OCI-LY7 (cell line): ENCODE data around the gene RECK. TPM values are rescaled to one million over a fixed set of nuclear protein-coding genes. Genes with fewer than 3 reads are reported as not detected.

Experiments used
- BruUV-seq: library from RNA; stranded (reverse); fragments of 400-500 nt; replicated peaks from 2 replicates; lab custom pipeline; 2021; lab: Mats Ljungman, UMichigan
- CTCF ChIA-PET: fragments of 300-600 bp; sonication (Branson Sonifier 250); formaldehyde crosslinking; loops from one replicate; lab custom pipeline; 2022; ENCODE audit warnings: antibody characterized with exemption; ENCODE audit not compliant: unreplicated experiment; lab: Charles Lee
- POLR2A ChIA-PET: fragments of 300-600 bp; sonication (Branson Sonifier 250); formaldehyde crosslinking; loops from one replicate; lab custom pipeline; 2022; ENCODE audit warnings: antibody characterized with exemption; lab: Charles Lee
- DNase-seq: peaks from one replicate; pipeline ENCODE4 v3.0.0-alpha.2; 2015; ENCODE audit warnings: low spot score
- H2AFZ ChIP-seq: fragments of 200-600 bp; sonication (generic), shearing (Covaris generic); 2 replicates; pipeline ENCODE4 v1.6.1; 2014; ENCODE audit warnings: mild to moderate bottlenecking, antibody characterized with exemption, low read length, moderate library complexity
- H3K27ac ChIP-seq: fragments of 200-600 bp; sonication (generic); 2 replicates; pipeline ENCODE4 v1.5.1; 2014; ENCODE audit warnings: mixed run types, low read depth, mild to moderate bottlenecking, moderate library complexity, low read length, inconsistent platforms; ENCODE audit not compliant: poor library complexity, severe bottlenecking
- H3K36me3 ChIP-seq: fragments of 200-600 bp; sonication (generic); 2 replicates; pipeline ENCODE4 v1.6.1; 2014; ENCODE audit warnings: mild to moderate bottlenecking, antibody characterized with exemption, low read length, moderate library complexity, mixed read lengths; ENCODE audit not compliant: insufficient read depth
- H3K4me1 ChIP-seq: fragments of 200-600 bp; sonication (generic); 2 replicates; pipeline ENCODE4 v1.5.1; 2014; ENCODE audit warnings: mild to moderate bottlenecking, low read length; ENCODE audit not compliant: insufficient read depth, poor library complexity, severe bottlenecking
- H3K4me2 ChIP-seq: fragments of 200-600 bp; sonication (generic); 2 replicates; pipeline ENCODE4 v1.6.1; 2014; ENCODE audit warnings: mild to moderate bottlenecking, low read length
- H3K4me3 ChIP-seq: fragments of 200-600 bp; sonication (generic); 2 replicates; pipeline ENCODE4 v1.5.1; 2014; ENCODE audit warnings: mild to moderate bottlenecking, low read depth, low read length; ENCODE audit not compliant: poor library complexity, severe bottlenecking
- H3K79me2 ChIP-seq: fragments of 200-600 bp; sonication (generic); 2 replicates; pipeline ENCODE4 v1.6.1; 2016; ENCODE audit warnings: low read depth, mild to moderate bottlenecking, low read length, moderate library complexity, mixed read lengths; ENCODE audit not compliant: insufficient read depth
- H3K9me2 ChIP-seq: fragments of 200-600 bp; sonication (generic); 2 replicates; pipeline ENCODE4 v1.6.1; 2016; ENCODE audit warnings: mild to moderate bottlenecking, low read length, mixed read lengths; ENCODE audit not compliant: insufficient read depth
- H3K9me3 ChIP-seq: fragments of 200-600 bp; sonication (generic); 2 replicates; pipeline ENCODE4 v1.6.1; 2014; ENCODE audit warnings: mild to moderate bottlenecking, mixed run types, low read length, mixed read lengths
- H4K20me1 ChIP-seq: fragments of 200-600 bp; sonication (generic); 2 replicates; pipeline ENCODE4 v1.6.1; 2014; ENCODE audit warnings: mild to moderate bottlenecking, antibody characterized with exemption, low read length, moderate library complexity, mixed read lengths; ENCODE audit not compliant: insufficient read depth
- CTCF ChIP-seq: fragments of 200-600 bp; sonication (generic); conservative IDR thresholded peaks from 2 replicates; pipeline ENCODE4 v1.5.1; 2014; ENCODE audit warnings: mild to moderate bottlenecking, antibody characterized with exemption, low read length, moderate library complexity, mixed read lengths
- EZH2phosphoT487 ChIP-seq: fragments of 200-600 bp; sonication (generic); IDR thresholded peaks from 2 replicates; pipeline ENCODE4 v1.6.1; 2018; ENCODE audit warnings: low read depth, borderline replicate concordance, mild to moderate bottlenecking, mixed run types, antibody characterized with exemption, low read length, moderate library complexity, mixed read lengths
- intact Hi-C: fragments of 100-400 bp; cut with micrococcal nuclease; formaldehyde crosslinking; loops from one replicate; pipeline ENCODE4 v1.10.0; 2022; ENCODE audit not compliant: unreplicated experiment
- total RNA-seq, 2 experiments: library from RNA; depleted of rRNA in 1 of 2; stranded (reverse); fragments of >200 nt in 1 of 2; shearing (Covaris generic) in 1 of 2; gene quantifications; 2 replicates each; pipeline ENCODE4 v1.2.3, GENCODE V29; 2014 to 2022

The RECK gene
- total RNA-seq, 2 experiments from 2014 or later: 3.0 to 6.5 TPM

GRCh38 chr9:36161187-36161586 is 124.5 kb downstream of the RECK start:
- DNase-seq: no peak
- Histone ChIP-seq H2AFZ (no peak overlapping the region), H3K4me3 (no peak overlapping the region), H3K79me2 (no peaks in the 10 kb centered on the region), H3K9me3 (0 out of 2 replicates have a peak, but pooled peaks cover 4% of the 10 kb centered on the region), H3K4me2 (no peak overlapping the region), H3K9me2 (no peaks in the 10 kb centered on the region), H3K36me3 (no peaks in the 10 kb centered on the region), H4K20me1 (no peaks in the 10 kb centered on the region), H3K4me1 (peaks cover 3% of the 10 kb centered on the region), H3K27ac (no peak overlapping the region)
- no TSS peak for BruUV-seq
- intact Hi-C loops: loop anchor here (10.0 kb wide), 1 partner anchor 126 kb away; the partner anchor contains the start of gene RECK
- ChIA-PET POLR2A (interaction anchor here (0.7 kb wide), 1 partner anchor 37 kb away, joined by 5 read pairs; no protein-coding TSS in a partner anchor), CTCF (no interaction called here)
- TF ChIP-seq CTCF (no peak), EZH2phosphoT487 (no peak)

GRCh38 chr9:36162211-36162738 is 125.6 kb downstream of the RECK start:
- BruUV-seq: no TSS peak
- no peak overlapping the region for H3K27ac ChIP-seq
- POLR2A ChIA-PET: interaction anchor here (0.7 kb wide), 2 partner anchors 91 to 540 kb away, joined by 4 to 5 read pairs; no protein-coding TSS in a partner anchor
- no peaks in the 10 kb centered on the region for H3K79me2 ChIP-seq
- H3K9me3 ChIP-seq: no peaks in the 10 kb centered on the region
- no peak overlapping the region for H2AFZ ChIP-seq
- peaks cover 3% of the 10 kb centered on the region for H3K4me1 ChIP-seq
- no peaks in the 10 kb centered on the region for H3K36me3 ChIP-seq
- no peak overlapping the region for H3K4me3 ChIP-seq
- no peaks in the 10 kb centered on the region for H3K9me2 ChIP-seq
- CTCF ChIA-PET: no interaction called here
- no peak overlapping the region for H3K4me2 ChIP-seq
- no peaks in the 10 kb centered on the region for H4K20me1 ChIP-seq
- no peak for TF ChIP-seq CTCF
- no peak for TF ChIP-seq EZH2phosphoT487
- no peak for DNase-seq
- intact Hi-C loops: loop anchor here (10.0 kb wide), 1 partner anchor 127 kb away; the partner anchor contains the start of gene RECK
